Left ventricle myocardium inferior (tissue), 1 donor: ENCODE data around the gene CYP4F8. TPM values are rescaled to one million over a fixed set of nuclear protein-coding genes. Genes with fewer than 3 reads are reported as not detected.
"Not testable (repeated sequence)": the region's sequence is repeated elsewhere in the genome, so short reads cannot be mapped to it uniquely, and the experiment has no call there.

Experiments
- DNase-seq: peaks from one replicate; pipeline ENCODE4 v3.0.0-alpha.2; 2020
- H3K27ac ChIP-seq: fragments of 200-600 bp; replicated peaks from 2 replicates; pipeline ENCODE4 v1.8.0; 2021
- H3K27me3 ChIP-seq: fragments of 200-600 bp; 2 replicates; pipeline ENCODE4 v1.8.0; 2021; ENCODE audit warnings: low read depth
- H3K36me3 ChIP-seq: fragments of 200-600 bp; 2 replicates; pipeline ENCODE4 v1.8.0; 2021
- H3K4me1 ChIP-seq: fragments of 200-600 bp; 2 replicates; pipeline ENCODE4 v1.8.0; 2021
- H3K4me3 ChIP-seq: fragments of 200-600 bp; 2 replicates; pipeline ENCODE4 v1.8.0; 2021; ENCODE audit warnings: mild to moderate bottlenecking, moderate library complexity
- H3K9me3 ChIP-seq: fragments of 200-600 bp; replicated peaks from 2 replicates; pipeline ENCODE4 v1.8.0; 2021
- intact Hi-C: fragments of 100-400 bp; cut with micrococcal nuclease; formaldehyde crosslinking; loops from one replicate; pipeline ENCODE4 v1.11.0; 2022
- total RNA-seq: library from RNA; stranded (reverse); fragmentation: NEBNext Ultra II Directional; extraction: Animal tissue kit (Norgen Biotek cat#: 25700); gene quantifications from one replicate; pipeline ENCODE4 v1.2.1, GENCODE V29; 2021
- TF ChIP-seq, protein P1 (sequence below): fragments of 200-600 bp; IDR thresholded peaks from 2 replicates; pipeline ENCODE4 v1.8.0; 2021; ENCODE audit warnings: antibody characterized with exemption, mild to moderate bottlenecking, borderline replicate concordance
- donor health status: DM: no; HTN: yes; CAD: no; lungs with severe emphysema.

The CYP4F8 gene
- total RNA-seq, 1 donor from 2014 or later, result not detected

GRCh38 chr19:15589760-15590451 is 25.1 kb upstream of the CYP4F8 start:
- no peak overlapping the region for H3K4me3 ChIP-seq
- intact Hi-C loops, result no loop called here
- TF ChIP-seq, protein P1, sequence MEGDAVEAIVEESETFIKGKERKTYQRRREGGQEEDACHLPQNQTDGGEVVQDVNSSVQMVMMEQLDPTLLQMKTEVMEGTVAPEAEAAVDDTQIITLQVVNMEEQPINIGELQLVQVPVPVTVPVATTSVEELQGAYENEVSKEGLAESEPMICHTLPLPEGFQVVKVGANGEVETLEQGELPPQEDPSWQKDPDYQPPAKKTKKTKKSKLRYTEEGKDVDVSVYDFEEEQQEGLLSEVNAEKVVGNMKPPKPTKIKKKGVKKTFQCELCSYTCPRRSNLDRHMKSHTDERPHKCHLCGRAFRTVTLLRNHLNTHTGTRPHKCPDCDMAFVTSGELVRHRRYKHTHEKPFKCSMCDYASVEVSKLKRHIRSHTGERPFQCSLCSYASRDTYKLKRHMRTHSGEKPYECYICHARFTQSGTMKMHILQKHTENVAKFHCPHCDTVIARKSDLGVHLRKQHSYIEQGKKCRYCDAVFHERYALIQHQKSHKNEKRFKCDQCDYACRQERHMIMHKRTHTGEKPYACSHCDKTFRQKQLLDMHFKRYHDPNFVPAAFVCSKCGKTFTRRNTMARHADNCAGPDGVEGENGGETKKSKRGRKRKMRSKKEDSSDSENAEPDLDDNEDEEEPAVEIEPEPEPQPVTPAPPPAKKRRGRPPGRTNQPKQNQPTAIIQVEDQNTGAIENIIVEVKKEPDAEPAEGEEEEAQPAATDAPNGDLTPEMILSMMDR, result no peak
- H3K27me3 ChIP-seq, result peaks cover 54% of the 10 kb centered on the region
- H3K27ac ChIP-seq, result no peak overlapping the region
- no peak for DNase-seq
- H3K36me3 ChIP-seq, result no peaks in the 10 kb centered on the region
- no peaks in the 10 kb centered on the region for H3K4me1 ChIP-seq
- peaks cover 11% of the 10 kb centered on the region for H3K9me3 ChIP-seq

DNA sequence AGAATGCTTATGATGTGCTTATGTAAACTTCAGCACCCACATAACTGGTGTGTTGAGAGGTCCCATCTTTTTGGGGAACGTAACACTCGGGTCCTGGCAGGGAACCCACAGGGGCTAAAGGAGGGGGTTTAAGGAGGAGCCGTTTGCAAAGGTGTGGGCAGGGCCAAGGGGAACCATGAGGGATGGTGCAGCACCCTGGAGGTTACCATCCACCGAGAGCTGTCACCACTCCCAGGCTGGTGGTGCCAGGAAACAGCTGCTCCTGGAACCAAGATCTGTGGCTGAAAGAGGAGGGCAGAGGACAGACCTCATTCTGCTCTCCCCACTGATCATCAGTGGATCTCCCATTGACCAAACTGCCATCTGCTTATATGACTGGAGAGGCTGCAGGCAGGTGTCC is 23.2 kb upstream of the CYP4F8 start:
- TF ChIP-seq, protein P1, result no peak
- peaks cover 15% of the 10 kb centered on the region for H3K9me3 ChIP-seq
- H3K4me1 ChIP-seq, result no peaks in the 10 kb centered on the region
- no peak overlapping the region for H3K27ac ChIP-seq
- DNase-seq, result no peak
- no peak overlapping the region for H3K4me3 ChIP-seq
- H3K36me3 ChIP-seq, result no peaks in the 10 kb centered on the region
- intact Hi-C loops, result no loop called here
- peaks cover 46% of the 10 kb centered on the region for H3K27me3 ChIP-seq

DNA sequence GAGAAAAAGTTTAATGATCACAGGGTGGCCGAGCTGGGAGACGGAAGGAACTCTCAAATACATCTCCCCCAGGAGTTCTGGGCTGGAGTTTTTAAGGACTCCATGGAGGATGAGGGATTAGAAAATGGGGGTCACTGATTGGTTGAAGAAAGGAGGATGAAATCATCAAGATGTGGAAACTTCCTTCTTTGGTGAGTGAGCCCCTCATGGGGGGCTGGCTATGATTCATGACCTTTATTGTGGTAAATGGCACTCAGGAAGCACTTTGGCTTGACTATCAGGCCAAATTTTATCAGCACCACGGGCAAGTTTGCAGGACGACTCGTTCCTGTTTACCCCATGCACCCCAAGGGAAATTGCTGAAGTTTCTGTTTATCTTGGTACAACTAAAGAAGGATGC is 22.5 kb upstream of the CYP4F8 start:
- H3K27ac ChIP-seq, H3K4me3 ChIP-seq, H3K36me3 ChIP-seq, DNase-seq, intact Hi-C loops, H3K4me1 ChIP-seq: not testable (repeated sequence)
- peaks cover 18% of the 10 kb centered on the region for H3K9me3 ChIP-seq
- peaks cover 39% of the 10 kb centered on the region for H3K27me3 ChIP-seq

- H3K27ac ChIP-seq, H3K4me1 ChIP-seq, H3K4me3 ChIP-seq, DNase-seq, intact Hi-C loops, H3K36me3 ChIP-seq: not testable (repeated sequence)
- H3K9me3 ChIP-seq, result peaks cover 18% of the 10 kb centered on the region
- H3K27me3 ChIP-seq, result peaks cover 29% of the 10 kb centered on the region
Observed at GRCh38 chr19:15593766-15594165, 21.3 kb upstream of the CYP4F8 start.

DNA sequence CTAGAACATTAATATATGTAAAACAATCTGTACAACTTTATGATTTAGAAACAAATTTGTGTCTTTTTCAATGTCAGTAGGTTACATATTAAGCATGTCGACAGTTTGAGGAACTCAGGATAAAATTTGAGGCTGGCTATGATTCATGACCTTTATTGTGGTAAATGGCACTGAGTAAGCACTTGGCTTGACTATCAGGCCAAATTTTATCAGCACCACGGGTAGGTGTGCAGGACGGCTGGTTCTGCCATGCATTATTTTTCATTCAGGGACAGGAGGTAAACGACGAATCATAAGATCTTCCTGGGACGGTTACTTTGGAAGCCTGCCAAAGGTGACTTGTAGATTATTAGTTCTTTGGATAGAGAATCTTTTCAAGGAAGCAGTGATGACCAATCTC is 19.9 kb upstream of the CYP4F8 start:
- TF ChIP-seq, protein P1, result no peak
- H3K9me3 ChIP-seq, result peaks cover 18% of the 10 kb centered on the region
- intact Hi-C loops, result no loop called here

DNA sequence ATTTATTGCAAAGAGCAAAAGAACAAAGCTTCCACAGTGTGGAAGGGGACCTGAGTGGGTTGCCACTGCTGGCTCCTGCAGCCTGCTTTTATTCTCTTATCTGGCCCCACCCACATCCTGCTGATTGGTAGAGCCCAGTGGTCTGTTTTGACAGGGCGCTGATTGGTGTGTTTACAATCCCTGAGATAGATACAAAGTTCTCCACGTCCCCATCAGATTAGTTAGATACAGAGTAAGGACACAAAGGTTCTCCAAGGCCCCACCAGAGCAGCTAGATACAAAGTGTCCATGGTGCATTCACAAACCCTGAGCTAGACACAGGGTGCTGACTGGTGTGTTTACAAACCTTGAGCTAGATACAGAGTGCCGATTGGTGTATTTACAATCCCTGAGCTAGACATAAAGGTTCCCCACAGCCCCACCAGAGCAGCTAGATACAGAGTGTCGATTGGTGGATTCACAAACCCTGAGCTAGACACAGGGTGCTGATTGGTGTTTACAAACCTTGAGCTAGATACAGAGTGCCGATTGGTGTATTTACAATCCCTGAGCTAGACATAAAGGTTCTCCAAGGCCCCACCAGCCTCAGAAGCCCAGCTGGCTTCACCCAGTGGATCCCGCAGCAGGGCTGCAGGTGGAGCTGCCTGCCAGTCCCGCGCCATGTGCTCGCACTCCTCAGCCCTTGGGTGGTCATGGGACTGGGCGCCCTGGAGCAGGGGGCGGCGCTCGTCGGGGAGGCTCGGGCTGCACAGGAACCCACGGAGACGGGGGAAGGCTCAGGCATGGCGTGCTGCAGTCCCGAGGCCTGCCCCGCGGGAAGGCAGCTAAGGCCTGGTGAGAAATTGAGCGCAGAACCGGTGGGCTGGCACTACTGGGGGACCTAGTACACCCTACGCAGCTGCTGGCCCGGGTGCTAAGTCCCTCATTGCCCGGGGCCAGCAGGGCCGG is 6.8 kb upstream of the CYP4F8 start:
- intact Hi-C loops, DNase-seq, H3K9me3 ChIP-seq, H3K4me3 ChIP-seq, H3K4me1 ChIP-seq, H3K36me3 ChIP-seq, H3K27ac ChIP-seq: not testable (repeated sequence)
- peaks cover 32% of the 10 kb centered on the region for H3K27me3 ChIP-seq

More for the DNA sequence above, 19.9 kb upstream of the CYP4F8 start:
- no peaks in the 10 kb centered on the region for H3K36me3 ChIP-seq
- no peak overlapping the region for H3K27ac ChIP-seq
- peaks cover 25% of the 10 kb centered on the region for H3K27me3 ChIP-seq
- no peak overlapping the region for H3K4me3 ChIP-seq
- DNase-seq, result no peak
- H3K4me1 ChIP-seq, result no peaks in the 10 kb centered on the region

DNA sequence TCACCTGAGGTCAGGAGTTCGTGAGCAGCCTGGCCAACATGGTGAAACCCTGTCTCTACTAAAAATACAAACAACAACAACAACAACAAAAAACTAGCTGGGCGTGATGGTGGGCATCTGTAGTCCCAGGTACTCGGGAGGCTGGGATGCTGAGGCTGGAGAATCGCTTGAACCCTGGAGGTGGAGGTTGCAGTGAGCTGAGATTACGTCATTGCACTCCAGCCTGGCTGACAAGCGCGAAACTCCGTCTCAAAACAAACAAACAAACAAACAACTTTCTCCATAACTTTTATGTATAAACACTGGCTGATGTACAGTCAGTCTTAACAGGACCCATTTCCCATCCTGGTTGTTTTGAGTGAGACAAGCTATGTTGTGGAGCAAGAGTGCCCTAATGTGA is 5.8 kb upstream of the CYP4F8 start:
- TF ChIP-seq, protein P1, result no peak
- intact Hi-C loops, result no loop called here
- DNase-seq, result no peak

More for the DNA sequence above, 5.8 kb upstream of the CYP4F8 start:
- Histone ChIP-seq H3K4me3 (no peak overlapping the region), H3K27ac (no peak overlapping the region), H3K9me3 (no peaks in the 10 kb centered on the region), H3K36me3 (no peaks in the 10 kb centered on the region), H3K27me3 (peaks cover 37% of the 10 kb centered on the region), H3K4me1 (no peaks in the 10 kb centered on the region)
